Colonic mucosa (tissue), 4 donors: ENCODE measurements around the gene RNF38. TPM values are rescaled to one million over a fixed set of nuclear protein-coding genes. Genes with fewer than 3 reads are reported as not detected.
"Not testable (repeated sequence)": the region's sequence is repeated elsewhere in the genome, so short reads cannot be mapped to it uniquely, and the experiment has no call there.

Experiments used
- DNase-seq: peaks from one replicate; pipeline ENCODE4 v3.0.0-alpha.2; 2020
- H3K27ac ChIP-seq: fragments of 200-600 bp; one replicate; pipeline ENCODE4 v1.8.0; 2021
- H3K27me3 ChIP-seq: fragments of 200-600 bp; one replicate; pipeline ENCODE4 v1.8.0; 2021
- H3K36me3 ChIP-seq: fragments of 200-600 bp; one replicate; pipeline ENCODE4 v1.8.0; 2021
- H3K4me1 ChIP-seq: fragments of 200-600 bp; one replicate; pipeline ENCODE4 v1.8.0; 2021; ENCODE audit warnings: mild to moderate bottlenecking
- H3K4me3 ChIP-seq: fragments of 200-600 bp; one replicate; pipeline ENCODE4 v1.8.0; 2021
- H3K9ac ChIP-seq, 2 donors: one replicate each; pipeline ENCODE4 v1.7.0; 2013; ENCODE audit warnings: control low read depth in 2 of 2, low read depth in 2 of 2, low read length in 2 of 2
- H3K9me3 ChIP-seq: fragments of 200-600 bp; one replicate; pipeline ENCODE4 v1.8.0; 2021
- intact Hi-C: fragments of 100-400 bp; cut with DNase I; formaldehyde crosslinking; loops from one replicate; pipeline ENCODE4 v1.14.1; 2022
- total RNA-seq, 2 donors: library from RNA; stranded (reverse); fragmentation: NEBNext Ultra II Directional in 1 of 2; extraction: Animal tissue kit (Norgen Biotek cat#: 25700) in 1 of 2; gene quantifications; one replicate each; pipeline ENCODE4 v1.2.1, GENCODE V29; 2021
- TF ChIP-seq, protein P1 (sequence below): fragments of 200-600 bp; IDR thresholded peaks from one replicate; pipeline ENCODE4 v1.8.0; 2022; ENCODE audit warnings: antibody characterized with exemption, mild to moderate bottlenecking
- donor health status: healthy.
- donor health status: DM: no; HTN: no; CAD: no.
- donor health status: DM: no; HTN: no; CAD: no.

The RNF38 gene
- total RNA-seq, 2 donors from 2014 or later = 28.9 to 39.2 TPM

DNA sequence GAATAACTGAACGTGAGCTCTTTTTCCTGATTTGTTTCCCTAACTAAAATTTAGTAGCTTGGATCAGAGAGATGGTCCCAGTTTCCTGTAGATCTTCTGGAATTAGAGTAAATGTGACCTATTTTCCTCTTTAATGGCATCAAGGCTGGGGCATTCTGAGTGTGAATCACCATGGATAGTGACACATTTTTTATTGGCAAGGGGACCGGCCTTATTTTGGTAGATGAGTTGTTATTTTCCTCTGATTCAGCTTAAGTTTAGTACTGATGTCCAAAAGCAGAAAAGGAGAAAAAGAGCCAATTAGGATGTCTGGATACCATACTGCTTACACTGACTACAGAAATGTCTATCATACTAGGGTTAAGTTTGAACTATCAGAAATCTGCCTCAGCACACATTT, 68.1 kb downstream of the RNF38 start:
- TF ChIP-seq, protein P1, sequence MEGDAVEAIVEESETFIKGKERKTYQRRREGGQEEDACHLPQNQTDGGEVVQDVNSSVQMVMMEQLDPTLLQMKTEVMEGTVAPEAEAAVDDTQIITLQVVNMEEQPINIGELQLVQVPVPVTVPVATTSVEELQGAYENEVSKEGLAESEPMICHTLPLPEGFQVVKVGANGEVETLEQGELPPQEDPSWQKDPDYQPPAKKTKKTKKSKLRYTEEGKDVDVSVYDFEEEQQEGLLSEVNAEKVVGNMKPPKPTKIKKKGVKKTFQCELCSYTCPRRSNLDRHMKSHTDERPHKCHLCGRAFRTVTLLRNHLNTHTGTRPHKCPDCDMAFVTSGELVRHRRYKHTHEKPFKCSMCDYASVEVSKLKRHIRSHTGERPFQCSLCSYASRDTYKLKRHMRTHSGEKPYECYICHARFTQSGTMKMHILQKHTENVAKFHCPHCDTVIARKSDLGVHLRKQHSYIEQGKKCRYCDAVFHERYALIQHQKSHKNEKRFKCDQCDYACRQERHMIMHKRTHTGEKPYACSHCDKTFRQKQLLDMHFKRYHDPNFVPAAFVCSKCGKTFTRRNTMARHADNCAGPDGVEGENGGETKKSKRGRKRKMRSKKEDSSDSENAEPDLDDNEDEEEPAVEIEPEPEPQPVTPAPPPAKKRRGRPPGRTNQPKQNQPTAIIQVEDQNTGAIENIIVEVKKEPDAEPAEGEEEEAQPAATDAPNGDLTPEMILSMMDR = no peak
- Histone ChIP-seq H3K27me3 (no peaks in the 10 kb centered on the region), H3K9me3 (no peaks in the 10 kb centered on the region), H3K36me3 (no peaks in the 10 kb centered on the region), H3K9ac (no peak overlapping the region), H3K4me1 (peaks cover 10% of the 10 kb centered on the region), H3K27ac (no peak overlapping the region), H3K4me3 (no peak overlapping the region)
- intact Hi-C loops = loop anchor here (5.0 kb wide), 1 partner anchor 85 kb away; no protein-coding TSS in a partner anchor
- DNase-seq = no peak

DNA sequence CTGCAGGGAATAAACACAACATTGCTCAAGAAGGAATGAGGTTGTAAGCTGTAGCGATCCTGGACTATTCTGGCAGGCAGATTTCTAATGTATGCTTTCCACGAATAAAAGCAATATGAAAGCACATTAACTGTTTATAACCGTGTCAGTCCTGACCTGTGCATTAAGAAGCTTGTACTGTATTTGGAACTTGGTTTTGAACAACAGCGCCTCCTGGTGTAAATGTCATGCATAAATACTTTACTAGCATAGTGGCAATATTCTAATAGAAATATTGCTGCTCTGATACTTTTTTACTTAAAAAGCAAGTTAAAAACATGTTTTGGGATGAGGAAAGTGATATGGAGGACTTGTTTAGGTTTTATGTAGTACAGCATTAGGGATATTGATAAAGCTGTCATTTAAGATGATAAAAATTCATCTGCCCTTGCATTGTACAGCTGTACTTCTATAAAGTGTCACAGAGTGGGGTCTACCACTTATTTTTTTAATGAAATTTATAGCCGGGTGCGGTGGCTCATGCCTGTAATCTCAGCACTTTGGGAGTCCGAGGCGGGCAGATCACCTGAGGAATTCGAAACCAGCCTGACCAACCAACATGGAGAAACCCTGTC, 71.2 kb downstream of the RNF38 start:
- DNase-seq = peak; percentile 79
- intact Hi-C loops = loop anchor here (5.0 kb wide), 1 partner anchor 72 kb away; the partner anchor contains the start of gene GNE
- H3K27me3 ChIP-seq = no peaks in the 10 kb centered on the region
- H3K4me3 ChIP-seq = no peak overlapping the region
- TF ChIP-seq, protein P1 = peak; percentile 77
- no peak overlapping the region for H3K9ac ChIP-seq
- H3K36me3 ChIP-seq = no peaks in the 10 kb centered on the region
- H3K4me1 ChIP-seq = peaks cover 10% of the 10 kb centered on the region
- no peaks in the 10 kb centered on the region for H3K9me3 ChIP-seq
- H3K27ac ChIP-seq = no peak overlapping the region

GRCh38 chr9:36325081-36325828, 74.8 kb downstream of the RNF38 start:
- Histone ChIP-seq H3K9ac (no peak overlapping the region), H3K4me1 (peaks cover 10% of the 10 kb centered on the region), H3K36me3 (no peaks in the 10 kb centered on the region), H3K27ac (no peak overlapping the region), H3K9me3 (no peaks in the 10 kb centered on the region), H3K4me3 (no peak overlapping the region), H3K27me3 (no peaks in the 10 kb centered on the region)
- no peak for DNase-seq
- TF ChIP-seq, protein P1 = no peak
- intact Hi-C loops = loop anchor here (5.0 kb wide), 1 partner anchor 68 kb away; the partner anchor contains the start of gene GNE

- TF ChIP-seq, protein P1 = no peak
- Histone ChIP-seq H3K4me3 (no peak overlapping the region), H3K4me1 (peaks cover 6% of the 10 kb centered on the region), H3K9me3 (no peaks in the 10 kb centered on the region), H3K27me3 (no peaks in the 10 kb centered on the region), H3K36me3 (no peaks in the 10 kb centered on the region), H3K27ac (no peak overlapping the region), H3K9ac (no peak overlapping the region)
- intact Hi-C loops = no loop called here
- DNase-seq = no peak
These were observed 76.1 kb downstream of the RNF38 start for GRCh38 chr9:36323926-36324325.

DNA sequence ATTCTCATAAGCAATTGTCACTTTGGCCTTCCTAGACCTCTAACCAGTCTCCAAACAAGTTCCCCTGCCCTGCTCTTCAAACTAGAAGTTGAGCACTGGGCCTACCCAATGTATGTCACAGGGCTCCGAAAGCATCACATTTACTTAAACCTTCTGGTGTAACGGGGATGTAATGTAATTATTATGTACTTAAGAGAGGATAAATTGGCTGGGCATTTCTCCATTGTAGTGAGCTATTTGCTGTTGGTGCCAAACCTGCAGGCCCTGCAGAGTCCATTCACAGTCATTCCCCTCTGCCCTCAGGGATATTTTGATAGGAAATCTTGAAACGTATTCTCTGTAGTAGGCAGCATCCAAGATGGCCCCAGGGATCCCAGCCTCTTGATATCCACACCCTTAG, 77.6 kb downstream of the RNF38 start:
- TF ChIP-seq, protein P1 = no peak
- no peaks in the 10 kb centered on the region for H3K27me3 ChIP-seq
- H3K36me3 ChIP-seq = no peaks in the 10 kb centered on the region
- H3K4me1 ChIP-seq = peaks cover 1% of the 10 kb centered on the region
- H3K27ac ChIP-seq = no peak overlapping the region
- no peak overlapping the region for H3K4me3 ChIP-seq
- intact Hi-C loops = no loop called here
- H3K9me3 ChIP-seq = no peaks in the 10 kb centered on the region
- no peak for DNase-seq
- no peak overlapping the region for H3K9ac ChIP-seq

GRCh38 chr9:36321903-36322302, 78.2 kb downstream of the RNF38 start:
- H3K9ac ChIP-seq, H3K36me3 ChIP-seq, H3K9me3 ChIP-seq, intact Hi-C loops, H3K4me1 ChIP-seq, H3K27ac ChIP-seq, DNase-seq, H3K4me3 ChIP-seq, H3K27me3 ChIP-seq: not testable (repeated sequence)
